Activated gamma-delta T cell treated with anti-CD3 and anti-CD28 coated beads, Interleukin-2, amount 50 U/mL, for 16 hours (primary cell): Measurements from ENCODE around the gene FARP1.

Source experiments
- DNase-seq: peaks from one replicate; pipeline ENCODE4 v3.0.0-alpha.2; 2020; ENCODE audit warnings: low read depth

FARP1 gene

GRCh38 chr13:98133946-98134345 is 8.9 kb upstream of the FARP1 start:
- no peak for DNase-seq

- no peak for DNase-seq
Observed at GRCh38 chr13:98134901-98135300, 8.0 kb upstream of the FARP1 start.

GRCh38 chr13:98141091-98141490 is 1.8 kb upstream of the FARP1 start:
- no peak for DNase-seq

GRCh38 chr13:98141509-98142379 is 1.1 kb upstream of the FARP1 start:
- no peak for DNase-seq

GRCh38 chr13:98143157-98143553 is 261 bp downstream of the FARP1 start:
- DNase-seq = no peak

- DNase-seq = no peak
Observed at GRCh38 chr13:98143601-98144026, 720 bp downstream of the FARP1 start.

GRCh38 chr13:98144027-98144741 is 1.3 kb downstream of the FARP1 start:
- no peak for DNase-seq

- DNase-seq = no peak
Observed at GRCh38 chr13:98144801-98145350, 2.0 kb downstream of the FARP1 start.

- no peak for DNase-seq
Observed at GRCh38 chr13:98147521-98147920, 4.6 kb downstream of the FARP1 start.

GRCh38 chr13:98150832-98151479 is 8.1 kb downstream of the FARP1 start:
- no peak for DNase-seq

- DNase-seq = no peak
Observed at GRCh38 chr13:98155475-98156109, 12.7 kb downstream of the FARP1 start.

- DNase-seq = no peak
Observed at GRCh38 chr13:98156259-98156658, 13.4 kb downstream of the FARP1 start.

- no peak for DNase-seq
Observed at GRCh38 chr13:98157188-98157587, 14.3 kb downstream of the FARP1 start.

GRCh38 chr13:98157609-98158008 is 14.7 kb downstream of the FARP1 start:
- no peak for DNase-seq

GRCh38 chr13:98158172-98158899 is 15.4 kb downstream of the FARP1 start:
- DNase-seq = no peak

GRCh38 chr13:98162935-98163334 is 20.0 kb downstream of the FARP1 start:
- no peak for DNase-seq

GRCh38 chr13:98169331-98169730 is 26.4 kb downstream of the FARP1 start:
- no peak for DNase-seq

- DNase-seq = no peak
Observed at GRCh38 chr13:98171900-98172589, 29.2 kb downstream of the FARP1 start.

GRCh38 chr13:98172590-98173422 is 29.9 kb downstream of the FARP1 start:
- DNase-seq = no peak
